ENCODE data around the gene PPP1R13L.
"Not testable (repeated sequence)": the region's sequence is repeated elsewhere in the genome, so short reads cannot be mapped to it uniquely, and the experiment has no call there.

Gene PPP1R13L

GRCh38 chr19:45431008-45431407, 26.1 kb upstream of the PPP1R13L start:
- DNase-seq: not testable (repeated sequence)

DNA sequence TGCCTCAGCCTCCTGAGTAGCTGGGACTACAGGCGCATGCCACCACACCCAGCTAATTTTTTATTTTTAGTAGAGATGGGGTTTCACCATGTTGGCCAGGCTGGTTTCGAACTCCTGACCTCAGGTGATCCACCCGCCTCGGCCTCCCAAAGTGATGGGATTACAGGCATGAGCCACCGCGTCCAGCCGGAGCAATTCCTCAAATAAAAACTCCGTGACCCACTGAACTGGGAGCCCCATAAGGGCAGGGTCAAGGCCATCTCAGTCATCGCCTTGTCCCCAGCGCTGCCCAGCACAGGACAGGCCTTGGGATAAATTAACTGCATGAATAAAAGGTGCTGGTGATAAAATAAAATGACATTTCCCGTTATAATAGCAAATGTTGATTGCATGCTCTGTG, 25.0 kb upstream of the PPP1R13L start:
- not testable (repeated sequence) for DNase-seq

DNA sequence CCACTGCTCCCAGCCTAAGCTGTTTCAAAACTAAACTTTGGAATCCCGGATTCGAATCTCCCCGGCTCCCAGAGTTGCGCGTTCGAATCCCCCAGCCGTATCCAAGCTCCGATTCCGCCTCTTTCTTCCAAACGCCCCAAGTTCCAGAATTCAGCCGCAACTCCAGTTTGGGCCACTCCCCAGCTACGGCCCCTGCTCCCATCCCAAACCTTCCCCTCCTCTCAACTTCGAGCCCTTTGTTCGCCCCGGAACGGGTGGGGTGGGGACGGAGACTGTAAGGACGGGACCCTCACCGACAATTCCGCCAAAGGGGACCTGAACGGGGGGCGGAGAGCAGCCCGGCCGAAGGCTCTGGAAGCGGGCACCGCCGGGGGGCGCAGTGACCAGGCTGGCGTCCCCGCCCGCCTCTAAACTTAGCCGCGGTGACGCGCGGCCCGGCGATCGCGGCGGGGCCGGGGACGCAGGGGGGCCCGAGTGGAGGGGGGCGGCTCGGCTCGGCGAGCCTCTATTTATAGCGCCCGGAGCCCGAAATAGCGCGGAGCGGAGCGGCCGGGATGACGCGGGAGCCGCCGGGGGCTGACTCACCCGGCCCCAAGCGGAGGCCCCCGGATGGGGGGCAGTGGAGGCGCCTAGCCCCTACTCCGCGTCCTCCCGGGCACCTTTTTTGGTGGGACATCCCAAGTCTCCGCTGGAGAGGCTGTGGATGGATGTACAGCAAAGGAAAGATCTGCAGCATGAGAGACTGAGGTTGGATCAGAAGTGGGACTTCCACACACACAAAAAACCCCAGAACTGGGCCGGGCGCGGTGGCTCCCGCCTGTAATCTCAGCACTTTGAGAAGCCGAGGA, 23.7 kb upstream of the PPP1R13L start:
- DNase-seq: peak; percentile 80

GRCh38 chr19:45424191-45425058, 19.6 kb upstream of the PPP1R13L start:
- peak; percentile 64 for DNase-seq

GRCh38 chr19:45423589-45424190, 18.8 kb upstream of the PPP1R13L start, which contains the start of gene ERCC1:
Gene ERCC1, minus strand, starts transcription at chr19:45423917. Its CDS starts 543 bp downstream, at chr19:45423374.
- DNase-seq: peak; percentile 91

DNA sequence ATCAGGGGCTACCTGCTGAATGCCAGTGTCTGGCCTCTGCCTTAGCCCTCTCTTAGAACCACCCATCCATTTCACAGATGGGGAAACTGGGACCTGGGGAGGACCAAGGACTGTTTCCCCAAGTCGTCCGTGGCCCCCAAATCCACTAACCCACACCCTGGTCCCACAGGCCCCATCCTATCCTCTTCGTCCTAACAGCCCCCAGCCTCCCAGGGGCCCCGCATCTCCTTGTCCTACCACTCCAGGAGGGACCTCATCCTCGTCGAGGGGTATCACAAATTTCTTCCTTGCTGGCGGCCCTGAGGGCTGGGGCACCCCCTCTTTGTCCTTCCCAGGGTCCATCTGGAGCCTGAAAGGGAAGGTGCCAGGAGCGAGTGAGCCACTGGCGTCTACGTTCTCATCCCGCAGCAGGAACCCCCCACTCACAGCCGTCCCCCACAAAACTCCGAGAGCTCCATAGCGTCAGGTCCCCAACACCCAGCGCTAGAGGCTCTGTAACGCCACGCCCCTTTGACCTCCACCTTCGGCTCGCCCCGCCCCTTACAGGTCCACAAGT, 18.2 kb upstream of the PPP1R13L start:
- DNase-seq: no peak

GRCh38 chr19:45421947-45422498, 17.2 kb upstream of the PPP1R13L start:
- no peak for DNase-seq

GRCh38 chr19:45420871-45421270, 16.0 kb upstream of the PPP1R13L start:
- DNase-seq: no peak

GRCh38 chr19:45420356-45420755, 15.5 kb upstream of the PPP1R13L start:
- DNase-seq: no peak

DNA sequence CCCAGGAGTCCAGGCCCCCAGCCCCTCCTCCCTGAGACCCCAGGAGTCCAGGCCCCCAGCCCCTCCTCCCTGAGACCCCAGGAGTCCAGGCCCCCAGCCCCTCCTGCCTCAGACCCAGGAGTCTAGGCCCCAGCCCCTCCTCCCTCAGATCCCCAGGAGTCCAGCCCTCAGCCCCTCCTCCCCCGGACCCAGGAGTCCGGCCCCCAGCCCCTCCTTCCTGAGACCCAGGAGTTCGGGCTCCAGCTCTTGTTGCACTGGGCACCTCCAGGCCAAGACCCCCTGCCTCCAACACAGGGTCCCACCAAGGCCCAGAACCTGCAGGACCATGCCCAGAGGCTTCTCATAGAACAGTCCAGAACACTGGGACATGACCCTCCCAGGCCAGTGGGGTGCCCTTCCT, 15.0 kb upstream of the PPP1R13L start:
- DNase-seq: no peak

DNA sequence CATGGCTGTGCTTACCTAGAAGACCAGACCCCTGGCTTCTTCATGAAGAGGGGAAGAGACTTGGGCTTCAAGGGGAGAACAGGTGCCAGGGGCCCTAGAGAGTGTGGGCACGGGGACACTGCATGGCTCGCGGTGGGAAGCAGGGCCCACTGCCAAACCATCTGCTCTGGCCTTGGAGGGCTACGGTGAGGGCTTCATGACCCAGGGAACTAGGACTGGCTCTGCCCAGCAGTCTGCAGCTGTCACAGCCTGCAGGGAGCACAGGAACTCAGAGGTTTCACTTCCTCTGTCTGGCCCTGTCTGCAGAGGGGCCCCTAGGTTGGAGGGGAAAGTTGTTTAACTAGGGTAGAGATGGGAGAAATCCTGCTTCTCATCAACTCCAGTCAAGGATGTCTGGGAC, 14.5 kb upstream of the PPP1R13L start:
- DNase-seq: no peak

- DNase-seq: no peak
These were observed 13.9 kb upstream of the PPP1R13L start for GRCh38 chr19:45418802-45419201.

DNA sequence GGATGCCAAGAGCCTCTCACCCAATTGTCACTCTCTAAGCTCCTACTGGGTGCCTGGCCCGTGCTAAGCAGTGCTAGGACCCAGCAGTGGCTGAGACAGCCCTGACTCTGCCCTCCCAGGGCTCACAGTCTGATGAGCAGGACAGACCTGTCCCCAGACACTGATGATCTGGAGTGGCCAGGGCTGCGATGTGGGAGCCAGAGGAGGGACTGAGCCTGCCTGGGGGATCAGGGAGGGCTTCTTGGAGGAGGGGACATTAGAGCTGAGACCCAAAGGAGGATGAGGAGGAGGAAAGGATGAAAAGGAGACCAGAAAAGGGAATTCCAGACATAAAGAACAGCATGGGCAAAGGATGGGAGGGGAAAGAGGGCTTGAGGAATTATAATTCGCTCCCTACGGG, 12.3 kb upstream of the PPP1R13L start:
- no peak for DNase-seq

GRCh38 chr19:45414468-45414867, 9.6 kb upstream of the PPP1R13L start:
- DNase-seq: no peak

DNA sequence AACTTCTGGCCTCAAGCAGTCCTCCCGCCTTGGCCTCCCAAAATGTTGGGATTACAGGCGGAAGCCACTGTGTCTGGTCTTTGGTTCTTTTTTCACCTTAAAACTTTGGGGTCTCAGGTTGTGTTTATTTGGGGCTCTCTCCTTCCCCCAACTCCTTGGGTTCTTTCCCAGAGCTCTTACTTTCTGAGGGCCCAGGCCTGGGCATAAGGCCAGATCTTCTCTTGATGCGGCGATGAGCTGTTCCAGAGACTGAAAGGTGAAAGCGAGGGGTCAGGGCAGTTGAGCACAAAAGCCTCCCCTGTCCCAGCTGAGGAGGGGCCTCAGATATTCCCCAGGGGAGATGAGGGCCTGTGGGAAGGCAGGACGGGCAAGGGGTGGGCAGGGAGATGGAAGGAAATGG, 8.6 kb upstream of the PPP1R13L start:
- DNase-seq: no peak

DNA sequence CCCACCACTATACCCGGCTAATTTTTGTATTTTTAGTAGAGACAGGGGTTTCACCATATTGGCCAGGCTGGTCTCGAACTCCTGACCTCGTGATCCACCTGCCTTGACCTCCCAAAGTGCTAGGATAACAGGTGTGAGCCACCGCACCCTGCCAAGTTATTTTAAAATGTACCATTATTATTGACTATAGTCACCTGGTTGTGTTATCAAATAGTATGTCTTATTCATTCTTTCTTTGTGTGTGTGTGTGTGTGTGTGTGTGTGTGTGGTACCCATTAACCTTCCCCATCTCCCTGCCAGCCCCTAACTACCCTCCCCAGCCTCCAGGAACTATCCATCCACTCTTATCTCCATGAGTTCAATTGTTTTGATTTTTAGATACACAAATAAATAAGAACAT, 5.5 kb upstream of the PPP1R13L start:
- DNase-seq: not testable (repeated sequence)

DNA sequence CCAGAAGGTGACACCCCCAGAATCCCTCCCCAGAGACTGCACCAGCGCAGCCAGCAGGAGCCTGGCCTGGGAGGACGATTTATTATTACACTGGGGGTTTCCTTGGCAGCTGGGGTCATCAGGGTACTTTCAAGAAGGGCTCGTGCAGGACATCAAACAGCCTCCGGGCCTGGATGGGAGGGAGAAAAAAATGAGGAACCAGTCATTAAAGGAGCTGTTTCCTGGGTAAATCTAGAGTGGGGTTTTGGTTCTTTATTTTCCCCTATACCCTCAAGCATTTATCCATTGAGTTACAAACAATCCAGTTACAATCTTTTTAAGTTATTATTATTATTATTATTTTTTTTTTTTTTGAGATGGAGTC, 4.7 kb upstream of the PPP1R13L start:
- DNase-seq: no peak

DNA sequence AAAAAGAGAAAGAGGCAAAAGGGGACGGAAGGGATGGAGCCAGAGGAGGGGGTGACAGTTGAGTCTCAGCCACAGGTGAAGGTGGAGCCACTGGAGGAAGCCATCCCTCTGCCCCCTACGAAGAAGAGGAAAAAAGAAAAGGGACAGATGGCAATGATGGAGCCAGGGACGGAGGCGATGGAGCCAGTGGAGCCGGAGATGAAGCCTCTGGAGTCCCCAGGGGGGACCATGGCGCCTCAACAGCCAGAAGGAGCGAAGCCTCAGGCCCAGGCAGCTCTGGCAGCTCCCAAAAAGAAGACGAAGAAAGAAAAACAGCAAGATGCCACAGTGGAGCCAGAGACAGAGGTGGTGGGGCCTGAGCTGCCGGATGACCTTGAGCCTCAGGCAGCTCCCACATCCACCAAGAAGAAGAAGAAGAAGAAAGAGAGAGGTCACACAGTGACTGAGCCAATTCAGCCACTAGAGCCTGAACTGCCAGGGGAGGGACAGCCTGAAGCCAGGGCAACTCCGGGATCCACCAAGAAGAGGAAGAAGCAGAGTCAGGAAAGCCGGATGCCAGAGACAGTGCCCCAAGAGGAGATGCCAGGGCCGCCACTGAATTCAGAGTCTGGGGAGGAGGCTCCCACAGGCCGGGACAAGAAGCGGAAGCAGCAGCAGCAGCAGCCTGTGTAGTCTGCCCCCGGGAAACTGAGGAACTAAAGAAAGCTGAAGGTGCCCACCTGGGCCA, 4.1 kb upstream of the PPP1R13L start:
- DNase-seq: no peak

DNA sequence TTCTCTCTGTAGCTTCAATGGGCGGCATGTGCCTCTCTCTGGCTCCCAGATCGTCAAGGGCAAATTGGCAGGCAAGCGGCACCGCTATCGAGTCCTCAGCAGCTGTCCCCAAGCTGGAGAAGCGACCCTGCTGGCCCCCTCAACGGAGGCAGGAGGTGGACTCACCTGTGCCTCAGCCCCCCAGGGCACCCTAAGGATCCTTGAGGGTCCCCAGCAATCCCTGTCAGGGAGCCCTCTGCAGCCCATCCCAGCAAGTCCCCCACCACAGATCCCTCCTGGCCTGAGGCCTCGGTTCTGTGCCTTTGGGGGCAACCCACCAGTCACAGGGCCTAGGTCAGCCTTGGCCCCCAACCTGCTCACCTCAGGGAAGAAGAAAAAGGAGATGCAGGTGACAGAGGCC, 3.3 kb upstream of the PPP1R13L start:
- no peak for DNase-seq

GRCh38 chr19:45407585-45407984, 2.7 kb upstream of the PPP1R13L start:
- DNase-seq: not testable (repeated sequence)

DNA sequence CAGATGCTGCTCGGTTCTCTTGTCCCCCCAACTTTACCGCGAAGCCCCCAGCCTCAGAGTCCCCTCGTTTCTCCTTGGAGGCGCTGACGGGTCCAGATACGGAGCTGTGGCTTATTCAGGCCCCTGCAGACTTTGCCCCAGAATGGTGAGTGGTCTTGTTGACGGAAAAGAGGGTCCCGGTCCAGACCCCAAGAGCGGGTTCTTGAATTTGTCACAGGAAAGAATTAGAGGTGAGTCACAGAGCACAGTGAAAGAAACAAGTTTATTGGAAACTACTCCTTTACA, 2.2 kb upstream of the PPP1R13L start:
- DNase-seq: no peak
